ENCODE data around the gene NRIP1. TPM values are rescaled to one million over a fixed set of nuclear protein-coding genes. Genes with fewer than 3 reads are reported as not detected.

The NRIP1 gene
- total RNA-seq, 1 experiment from 2014 or later = 10.4 TPM

GRCh38 chr21:15000081-15000480 is 64.7 kb downstream of the NRIP1 start:
- no peak overlapping the region for H3K4ac ChIP-seq (ENCODE audit: low read depth, low read length)
- H3K4me1 ChIP-seq (ENCODE audit: insufficient read depth, low read length) = peaks cover 7% of the 10 kb centered on the region; the same call in 1 of the 2 replicates
- no peaks in the 10 kb centered on the region for H4K20me1 ChIP-seq (ENCODE audit: control insufficient read depth, insufficient read depth, insufficient read length)
- no peak overlapping the region for H3K4me2 ChIP-seq (ENCODE audit: insufficient read depth, insufficient read length, low read length)
- H2BK12ac ChIP-seq (ENCODE audit: insufficient read length, low read depth, low read length) = no peak overlapping the region
- H3K23ac ChIP-seq (ENCODE audit: insufficient read length, low read depth, low read length) = no peak overlapping the region
- H4K5ac ChIP-seq (ENCODE audit: insufficient read length, low read depth, low read length) = no peak overlapping the region
- Mint-ChIP-seq H3K9me3 (no peaks in the 10 kb centered on the region), H3K4me3 (no peak overlapping the region), H3K27me3 (ENCODE audit: low read depth) (peaks cover 42% of the 10 kb centered on the region), H3K36me3 (ENCODE audit: insufficient read depth in 1 of 3, low read depth in 3 of 3) (no peaks in the 10 kb centered on the region), H3K4me1 (peaks cover 23 to 34% of the 10 kb centered on the region in 2 experiments), H3K27ac (no peak overlapping the region)
- H3K9me3 ChIP-seq (ENCODE audit: control insufficient read depth, low read depth, low read length) = no peaks in the 10 kb centered on the region
- H4K91ac ChIP-seq (ENCODE audit: insufficient read length, low read depth, low read length) = no peak overlapping the region
- no peak overlapping the region for H2BK120ac ChIP-seq (ENCODE audit: low read depth, low read length, poor library complexity, severe bottlenecking)
- H2BK15ac ChIP-seq (ENCODE audit: low read depth, low read length) = no peak overlapping the region
- no peaks in the 10 kb centered on the region for H3K79me2 ChIP-seq (ENCODE audit: insufficient read depth, low read length)
- H3K14ac ChIP-seq (ENCODE audit: insufficient read depth, low read length) = no peak overlapping the region
- no peak overlapping the region for H3K27ac ChIP-seq (ENCODE audit: insufficient read length, low read depth, low read length)
- no CpG with 5 or more reads among the region's 1 CpG for WGBS (ENCODE audit: extremely low coverage, insufficient read length, low lambda C conversion rate)
- no peaks in the 10 kb centered on the region for H3K27me3 ChIP-seq (ENCODE audit: insufficient read depth, low read length)
- TF ChIP-seq CTCF (conservative IDR thresholded peaks at IDR 0.05) = no peak
- no peak overlapping the region for H3K9ac ChIP-seq (ENCODE audit: extremely low read depth, insufficient read length, low read length)
- no peak overlapping the region for H2BK5ac ChIP-seq (ENCODE audit: insufficient read length, low read length)
- no peak overlapping the region for H3K56ac ChIP-seq (ENCODE audit: insufficient read length, low read depth, low read length)
- H2AK5ac ChIP-seq (ENCODE audit: insufficient read length, low read length) = no peak overlapping the region
- H3T11ph ChIP-seq (ENCODE audit: low read length) = no peak overlapping the region
- no peak overlapping the region for H2BK20ac ChIP-seq (ENCODE audit: low read depth, low read length, poor library complexity, severe bottlenecking)
- H4K8ac ChIP-seq (replicated peaks; ENCODE audit: insufficient read length, low read depth, low read length) = no peak overlapping the region
- no peaks in the 10 kb centered on the region for H3K79me1 ChIP-seq (ENCODE audit: insufficient read depth, low read depth, low read length, poor library complexity, severe bottlenecking)
- H2AFZ ChIP-seq (ENCODE audit: low read length) = no peak overlapping the region
- no peaks in the 10 kb centered on the region for H3K23me2 ChIP-seq (ENCODE audit: insufficient read length, low read depth, low read length, poor library complexity, severe bottlenecking)
- DNase-seq = no peak
- no peak overlapping the region for H3K18ac ChIP-seq (ENCODE audit: insufficient read length, low read depth, low read length)
